Measurements from ENCODE around the gene GPR25.
A peak's percentile ranks its signal among the peaks of the same experiment; 100 is the strongest.

The GPR25 gene

GRCh38 chr1:200892958-200893357, 20.2 kb downstream of the GPR25 start:
- H4K8ac ChIP-seq (ENCODE audit: low read depth, low read length): no peak overlapping the region
- H3K4me1 ChIP-seq (ENCODE audit: control insufficient read depth, low read depth, low read length): peaks cover 23% of the 10 kb centered on the region
- peak overlapping the region; percentile 78 for H3K4me2 ChIP-seq (ENCODE audit: low read length)
- H3K4ac ChIP-seq (ENCODE audit: low read depth, low read length): no peak overlapping the region
- no peak overlapping the region for H3K18ac ChIP-seq (ENCODE audit: low read length)
- peak overlapping the region; percentile 98 for H3K9ac ChIP-seq (ENCODE audit: low read length)
- no peak overlapping the region for H2BK5ac ChIP-seq (ENCODE audit: low read length)
- H3K23ac ChIP-seq (ENCODE audit: low read length): no peak overlapping the region
- H3K27me3 ChIP-seq (ENCODE audit: insufficient read depth, low read length, poor library complexity): no peaks in the 10 kb centered on the region
- H3K56ac ChIP-seq (ENCODE audit: low read length): peak overlapping the region; percentile 98
- peaks cover 53% of the 10 kb centered on the region for H3K79me2 ChIP-seq (ENCODE audit: control insufficient read depth, insufficient read depth, low read length)
- no peak for DNase-seq
- no peak overlapping the region for H4K5ac ChIP-seq (ENCODE audit: low read length)
- no peak overlapping the region for H2BK120ac ChIP-seq (ENCODE audit: low read depth, low read length)
- no peak overlapping the region for H2AK5ac ChIP-seq (ENCODE audit: low read length)
- H3K79me1 ChIP-seq (ENCODE audit: low read length): peaks cover 20% of the 10 kb centered on the region
- H2BK15ac ChIP-seq (replicated peaks; ENCODE audit: low read depth): no peak overlapping the region
- H3K36me3 ChIP-seq (ENCODE audit: control insufficient read depth, insufficient read depth, low read length): no peaks in the 10 kb centered on the region
- H3K4me3 ChIP-seq (ENCODE audit: low read length): no peak overlapping the region
- H3K27ac ChIP-seq (ENCODE audit: low read depth, low read length): no peak overlapping the region

- Histone ChIP-seq H2AK5ac (ENCODE audit: low read length) (peak overlapping the region; percentile 17), H3K4me1 (ENCODE audit: control insufficient read depth, low read depth, low read length) (peaks cover 23% of the 10 kb centered on the region), H3K56ac (ENCODE audit: low read length) (peak overlapping the region; percentile 79), H4K5ac (ENCODE audit: low read length) (no peak overlapping the region), H3K23ac (ENCODE audit: low read length) (no peak overlapping the region), H3K27me3 (ENCODE audit: insufficient read depth, low read length, poor library complexity) (no peaks in the 10 kb centered on the region), H2BK15ac (replicated peaks; ENCODE audit: low read depth) (no peak overlapping the region), H4K8ac (ENCODE audit: low read depth, low read length) (no peak overlapping the region), H3K4me2 (ENCODE audit: low read length) (peak overlapping the region; percentile 79), H2BK120ac (ENCODE audit: low read depth, low read length) (no peak overlapping the region), H2BK5ac (ENCODE audit: low read length) (peak overlapping the region; percentile 51), H3K18ac (ENCODE audit: low read length) (peak overlapping the region; percentile 1), H3K9ac (ENCODE audit: low read length) (peak overlapping the region; percentile 68), H3K4me3 (ENCODE audit: low read length) (peak overlapping the region; percentile 15), H3K79me2 (ENCODE audit: control insufficient read depth, insufficient read depth, low read length) (peaks cover 53% of the 10 kb centered on the region), H3K36me3 (ENCODE audit: control insufficient read depth, insufficient read depth, low read length) (no peaks in the 10 kb centered on the region), H3K27ac (ENCODE audit: low read depth, low read length) (peak overlapping the region; percentile 15), H3K79me1 (ENCODE audit: low read length) (peaks cover 22% of the 10 kb centered on the region), H3K4ac (ENCODE audit: low read depth, low read length) (no peak overlapping the region)
- DNase-seq: peak; percentile 65
- no CpG with 5 or more reads among the region's 6 CpGs for WGBS (ENCODE audit: extremely low coverage, insufficient coverage, low lambda C conversion rate)
These were observed 20.7 kb downstream of the GPR25 start for GRCh38 chr1:200893411-200893901.

GRCh38 chr1:200894712-200895442, 22.1 kb downstream of the GPR25 start, which contains the start of gene INAVA:
INAVA (plus strand) TSS chr1:200894900; CDS start chr1:200898401, 3,501 bp downstream.
- Histone ChIP-seq H3K4me1 (ENCODE audit: control insufficient read depth, low read depth, low read length) (peaks cover 23% of the 10 kb centered on the region), H2BK120ac (ENCODE audit: low read depth, low read length) (no peak within 1 kb of the TSS), H3K79me1 (ENCODE audit: low read length) (peaks cover 22% of the 10 kb centered on the region), H3K27ac (ENCODE audit: low read depth, low read length) (peak within 1 kb of the TSS; percentile 2), H3K23ac (ENCODE audit: low read length) (peak within 1 kb of the TSS; percentile 53), H3K4me3 (ENCODE audit: low read length) (no peak within 1 kb of the TSS), H3K79me2 (ENCODE audit: control insufficient read depth, insufficient read depth, low read length) (peaks cover 53% of the 10 kb centered on the region), H3K36me3 (ENCODE audit: control insufficient read depth, insufficient read depth, low read length) (peaks cover 4% of the 10 kb centered on the region), H3K4me2 (ENCODE audit: low read length) (peak within 1 kb of the TSS; percentile 79), H4K8ac (ENCODE audit: low read depth, low read length) (no peak within 1 kb of the TSS), H3K18ac (ENCODE audit: low read length) (no peak within 1 kb of the TSS), H3K9ac (ENCODE audit: low read length) (peak within 1 kb of the TSS; percentile 68), H4K5ac (ENCODE audit: low read length) (no peak within 1 kb of the TSS), H3K4ac (ENCODE audit: low read depth, low read length) (no peak within 1 kb of the TSS), H2BK15ac (replicated peaks; ENCODE audit: low read depth) (no peak within 1 kb of the TSS), H3K56ac (ENCODE audit: low read length) (peak within 1 kb of the TSS; percentile 67), H2AK5ac (ENCODE audit: low read length) (no peak within 1 kb of the TSS), H2BK5ac (ENCODE audit: low read length) (peak within 1 kb of the TSS; percentile 52), H3K27me3 (ENCODE audit: insufficient read depth, low read length, poor library complexity) (no peaks in the 10 kb centered on the region)
- WGBS (ENCODE audit: extremely low coverage, insufficient coverage, low lambda C conversion rate): no CpG with 5 or more reads among the region's 15 CpGs
- no peak for DNase-seq

- H3K79me2 ChIP-seq (ENCODE audit: control insufficient read depth, insufficient read depth, low read length): peaks cover 53% of the 10 kb centered on the region
- DNase-seq: no peak
- no peak overlapping the region for H2AK5ac ChIP-seq (ENCODE audit: low read length)
- H3K4me1 ChIP-seq (ENCODE audit: control insufficient read depth, low read depth, low read length): peaks cover 23% of the 10 kb centered on the region
- peaks cover 7% of the 10 kb centered on the region for H3K36me3 ChIP-seq (ENCODE audit: control insufficient read depth, insufficient read depth, low read length)
- no peak overlapping the region for H3K4ac ChIP-seq (ENCODE audit: low read depth, low read length)
- H4K5ac ChIP-seq (ENCODE audit: low read length): no peak overlapping the region
- WGBS (ENCODE audit: extremely low coverage, insufficient coverage, low lambda C conversion rate): no CpG with 5 or more reads among the region's 8 CpGs
- H3K18ac ChIP-seq (ENCODE audit: low read length): no peak overlapping the region
- H2BK15ac ChIP-seq (replicated peaks; ENCODE audit: low read depth): no peak overlapping the region
- no peak overlapping the region for H3K23ac ChIP-seq (ENCODE audit: low read length)
- H4K8ac ChIP-seq (ENCODE audit: low read depth, low read length): no peak overlapping the region
- H3K9ac ChIP-seq (ENCODE audit: low read length): peak overlapping the region; percentile 53
- peak overlapping the region; percentile 67 for H3K56ac ChIP-seq (ENCODE audit: low read length)
- no peak overlapping the region for H2BK120ac ChIP-seq (ENCODE audit: low read depth, low read length)
- peak overlapping the region; percentile 11 for H3K4me2 ChIP-seq (ENCODE audit: low read length)
- peaks cover 22% of the 10 kb centered on the region for H3K79me1 ChIP-seq (ENCODE audit: low read length)
- H3K27me3 ChIP-seq (ENCODE audit: insufficient read depth, low read length, poor library complexity): no peaks in the 10 kb centered on the region
- no peak overlapping the region for H3K27ac ChIP-seq (ENCODE audit: low read depth, low read length)
- H3K4me3 ChIP-seq (ENCODE audit: low read length): no peak overlapping the region
- no peak overlapping the region for H2BK5ac ChIP-seq (ENCODE audit: low read length)
These were observed 22.6 kb downstream of the GPR25 start for GRCh38 chr1:200895443-200895789.

- Histone ChIP-seq H3K56ac (ENCODE audit: low read length) (peak overlapping the region; percentile 66), H3K18ac (ENCODE audit: low read length) (no peak overlapping the region), H3K79me2 (ENCODE audit: control insufficient read depth, insufficient read depth, low read length) (peaks cover 53% of the 10 kb centered on the region), H4K8ac (ENCODE audit: low read depth, low read length) (no peak overlapping the region), H3K79me1 (ENCODE audit: low read length) (peaks cover 22% of the 10 kb centered on the region), H2BK15ac (replicated peaks; ENCODE audit: low read depth) (no peak overlapping the region), H4K5ac (ENCODE audit: low read length) (no peak overlapping the region), H2AK5ac (ENCODE audit: low read length) (no peak overlapping the region), H3K4me2 (ENCODE audit: low read length) (peak overlapping the region; percentile 11), H3K4ac (ENCODE audit: low read depth, low read length) (no peak overlapping the region), H3K4me1 (ENCODE audit: control insufficient read depth, low read depth, low read length) (peaks cover 23% of the 10 kb centered on the region), H2BK5ac (ENCODE audit: low read length) (no peak overlapping the region), H3K23ac (ENCODE audit: low read length) (no peak overlapping the region), H3K27ac (ENCODE audit: low read depth, low read length) (no peak overlapping the region), H3K4me3 (ENCODE audit: low read length) (no peak overlapping the region), H3K36me3 (ENCODE audit: control insufficient read depth, insufficient read depth, low read length) (peaks cover 10% of the 10 kb centered on the region), H3K9ac (ENCODE audit: low read length) (no peak overlapping the region), H2BK120ac (ENCODE audit: low read depth, low read length) (no peak overlapping the region), H3K27me3 (ENCODE audit: insufficient read depth, low read length, poor library complexity) (no peaks in the 10 kb centered on the region)
- DNase-seq: no peak
- WGBS (ENCODE audit: extremely low coverage, insufficient coverage, low lambda C conversion rate): no CpG with 5 or more reads among the region's 9 CpGs
These were observed 23.2 kb downstream of the GPR25 start for GRCh38 chr1:200895801-200896530.

Measured in mesendoderm (in vitro differentiated cells).